Endothelial cell of umbilical vein (primary cell): ENCODE results near the gene DUSP2. TPM values are rescaled to one million over a fixed set of nuclear protein-coding genes. Genes with fewer than 3 reads are reported as not detected.

ENCODE experiments used
- BruUV-seq: library from RNA; stranded (reverse); fragments of 400-500 nt; replicated peaks from 2 replicates; lab custom pipeline; 2021; lab: Mats Ljungman, UMichigan
- CTCF ChIA-PET: fragments of 300-600, 350-600 bp; sonication (Branson Sonifier 250); formaldehyde crosslinking; loops from one replicate; lab custom pipeline; 2021; ENCODE audit warnings: antibody characterized with exemption, inconsistent platforms; lab: Charles Lee
- POLR2A ChIA-PET: fragments of 300-600, 350-600 bp; sonication (Branson Sonifier 250); formaldehyde crosslinking; loops from one replicate; lab custom pipeline; 2021; ENCODE audit warnings: antibody characterized with exemption, inconsistent platforms; lab: Charles Lee
- DNase-seq: peaks from one replicate; pipeline ENCODE4 v3.0.0-alpha.2; 2011; ENCODE audit warnings: low read depth, low spot score
- FAIRE-seq: peaks from 2 replicates; lab custom pipeline; 2011; peaks lifted over from hg19 to GRCh38; lab: Jason Lieb, UNC
- H2AFZ ChIP-seq: 2 replicates; pipeline ENCODE4 v1.6.0; 2012; ENCODE audit warnings: low read depth, low read length, control low read depth, inconsistent platforms
- H3K27ac ChIP-seq: 2 replicates; pipeline ENCODE4 v1.5.1; 2011; ENCODE audit warnings: low read depth, mild to moderate bottlenecking, control low read depth, low read length, moderate library complexity; ENCODE audit not compliant: insufficient read depth
- H3K27me3 ChIP-seq, 2 experiments: 2 replicates each; pipeline versions ENCODE4 v1.6.0 to v1.6.1; 2011; ENCODE audit warnings: low read length in 2 of 2, mixed read lengths in 1 of 2; ENCODE audit not compliant: control insufficient read depth in 2 of 2, insufficient read depth in 2 of 2
- H3K36me3 ChIP-seq, 2 experiments: 2 replicates in 1 of 2; 3 replicates in 1 of 2; pipeline ENCODE4 v1.5.1; 2011; ENCODE audit warnings: low read length in 2 of 2, mild to moderate bottlenecking in 1 of 2, moderate library complexity in 1 of 2; ENCODE audit not compliant: control insufficient read depth in 2 of 2, insufficient read depth in 2 of 2; ENCODE audit errors: extremely low read depth in 1 of 2
- H3K4me1 ChIP-seq: 3 replicates; pipeline ENCODE4 v1.5.1; 2011; ENCODE audit warnings: mild to moderate bottlenecking, low read length; ENCODE audit not compliant: control insufficient read depth, insufficient read depth; ENCODE audit errors: extremely low read depth
- H3K4me2 ChIP-seq: 2 replicates; pipeline ENCODE4 v1.6.1; 2011; ENCODE audit warnings: low read length, control low read depth, mixed read lengths; ENCODE audit not compliant: insufficient read depth
- H3K4me3 ChIP-seq, 3 experiments: fragments of 200-600 bp in 1 of 3; sonication (generic), shearing (Covaris generic) in 1 of 3; replicated peaks in 1 of 3; 2 replicates each; pipeline ENCODE4 v1.5.1; 2011 to 2016; ENCODE audit warnings: control low read depth in 3 of 3, low read length in 3 of 3, mild to moderate bottlenecking in 2 of 3, inconsistent platforms in 1 of 3, low read depth in 1 of 3, moderate library complexity in 1 of 3; ENCODE audit not compliant: insufficient read depth in 1 of 3
- H3K79me2 ChIP-seq: 2 replicates; pipeline ENCODE4 v1.6.0; 2012; ENCODE audit warnings: low read length, inconsistent platforms; ENCODE audit not compliant: control insufficient read depth, insufficient read depth
- H3K9ac ChIP-seq: replicated peaks from 2 replicates; pipeline ENCODE3; 2011; ENCODE audit warnings: low read length, control low read depth; ENCODE audit not compliant: insufficient read depth; ENCODE audit errors: extremely low read depth
- H3K9me1 ChIP-seq: replicated peaks from 3 replicates; pipeline ENCODE4 v1.6.0; 2011; ENCODE audit warnings: mild to moderate bottlenecking, low read length; ENCODE audit not compliant: control insufficient read depth, insufficient read depth; ENCODE audit errors: extremely low read depth
- H3K9me3 ChIP-seq: replicated peaks from 2 replicates; pipeline ENCODE4 v1.5.1; 2012; ENCODE audit warnings: low read length, inconsistent platforms; ENCODE audit not compliant: control insufficient read depth, insufficient read depth
- H4K20me1 ChIP-seq: replicated peaks from 2 replicates; pipeline ENCODE3; 2011; ENCODE audit warnings: mild to moderate bottlenecking, low read length; ENCODE audit not compliant: control insufficient read depth, insufficient read depth; ENCODE audit errors: extremely low read depth
- EZH2 ChIP-seq: IDR thresholded peaks from 2 replicates; pipeline ENCODE4 v1.6.1; 2012; ENCODE audit warnings: borderline replicate concordance, low read depth, mild to moderate bottlenecking, moderate library complexity, low read length, inconsistent platforms; ENCODE audit not compliant: severe bottlenecking
- FOS ChIP-seq: IDR thresholded peaks from 2 replicates; pipeline ENCODE4 v1.6.1; 2011; ENCODE audit warnings: mild to moderate bottlenecking, low read length, moderate library complexity, borderline replicate concordance; ENCODE audit not compliant: insufficient read depth
- GATA2 ChIP-seq: IDR thresholded peaks from 2 replicates; pipeline ENCODE4 v1.7.0; 2011; ENCODE audit warnings: low read depth, mild to moderate bottlenecking, moderate library complexity, mixed read lengths, low read length; ENCODE audit not compliant: insufficient read length, insufficient read depth
- JUN ChIP-seq: IDR thresholded peaks from 2 replicates; pipeline ENCODE4 v1.6.1; 2011; ENCODE audit warnings: borderline replicate concordance, low read depth; ENCODE audit not compliant: insufficient read length, insufficient read depth
- MYC ChIP-seq: IDR thresholded peaks from one replicate; pipeline ENCODE4 v1.6.1; 2011; ENCODE audit warnings: mild to moderate bottlenecking, low read depth, low read length
- POLR2A ChIP-seq: IDR thresholded peaks from 2 replicates; pipeline ENCODE4 v1.6.1; 2012; ENCODE audit warnings: low read depth, mild to moderate bottlenecking, control low read depth, low read length
- POLR2AphosphoS5 ChIP-seq: IDR thresholded peaks from 2 replicates; pipeline ENCODE4 v1.6.1; 2012; ENCODE audit warnings: low read depth, mild to moderate bottlenecking, control low read depth, low read length, moderate library complexity; ENCODE audit not compliant: insufficient read depth
- dilution Hi-C: fragments of 300-500 bp; cut with MboI; formaldehyde crosslinking; loops from one replicate; pipeline ENCODE4 v1.15.0; 2019; ENCODE audit warnings: low sequenced_read_pairs; ENCODE audit not compliant: extremely low pct_ligation_motif_present
- intact Hi-C: fragments of 100-400 bp; cut with micrococcal nuclease; formaldehyde crosslinking; loops from one replicate; pipeline ENCODE4 v1.10.0; 2022
- polyA plus RNA-seq, 4 experiments: library from polyadenylated mRNA; depleted of rRNA in 3 of 4; stranded (reverse) in 3 of 4; unstranded in 1 of 4; fragments of >200 nt; gene quantifications; 2 replicates each; pipeline versions ENCODE4 v1.2.1 to v1.2.3, GENCODE V29; 2011 to 2012; ENCODE audit warnings: missing spikeins in 1 of 4
- total RNA-seq: library from RNA; stranded (reverse); gene quantifications from 2 replicates; pipeline ENCODE4 v1.2.3, GENCODE V29; 2021
- TF ChIP-seq, protein P1 (sequence below), 2 donors: IDR thresholded peaks; 1 replicate in 1 of 2; 2 replicates in 1 of 2; pipeline ENCODE4 v1.5.1; 2011; ENCODE audit warnings: low read length in 2 of 2, mild to moderate bottlenecking in 2 of 2, moderate library complexity in 2 of 2, control low read depth in 1 of 2, inconsistent platforms in 1 of 2, low read depth in 1 of 2; ENCODE audit not compliant: insufficient read depth in 1 of 2; ENCODE audit errors: extremely low read depth in 1 of 2
- TF ChIP-seq, protein P2 (sequence below): IDR thresholded peaks from 2 replicates; pipeline ENCODE4 v1.6.1; 2011; ENCODE audit not compliant: insufficient read depth, insufficient read length

The DUSP2 gene
- total and polyA plus RNA-seq, 2 donors (not counting 3 experiments of a cell fraction or from before 2014, with no cell fraction given), result 0.33 TPM

DNA sequence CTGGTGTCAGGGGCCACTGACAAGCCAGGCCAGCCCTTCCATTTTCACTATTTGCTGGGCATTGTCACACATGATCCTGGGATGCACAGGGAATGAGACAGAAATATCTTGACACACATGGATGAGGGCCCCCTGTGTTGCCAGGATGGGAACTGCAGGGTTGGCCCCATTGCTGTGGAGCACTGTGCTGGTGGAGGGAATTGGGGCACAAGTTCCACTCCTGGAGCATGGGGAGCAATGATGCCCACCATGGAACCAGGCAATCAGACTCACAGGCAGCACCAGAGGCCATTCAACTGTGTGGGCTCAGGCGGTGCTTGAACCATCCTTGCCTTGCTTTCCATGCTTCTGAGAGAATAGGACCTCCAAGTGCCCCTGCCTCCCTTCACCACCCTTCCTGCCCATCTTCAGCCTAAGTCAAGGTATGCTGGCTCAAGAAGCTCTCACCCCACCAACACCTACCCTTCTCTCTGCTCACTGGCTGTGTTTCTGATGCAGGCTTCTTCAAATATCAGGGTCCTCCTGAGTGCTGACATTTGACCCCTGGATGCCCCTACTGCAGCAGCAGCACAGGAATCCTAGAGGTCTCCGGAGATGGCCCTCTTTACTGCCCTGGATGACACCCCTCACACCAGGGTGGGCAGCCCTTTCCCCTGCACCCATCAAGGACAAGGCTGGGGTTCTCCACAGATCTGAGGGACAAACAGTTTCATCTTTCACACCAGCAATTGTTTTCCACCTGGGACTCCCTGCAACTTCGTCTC is 39.9 kb downstream of the DUSP2 start:
- H3K4me2 ChIP-seq, result no peak overlapping the region
- peaks cover 0 to 3% of the 10 kb centered on the region in 2 experiments for H3K27me3 ChIP-seq
- H3K9me3 ChIP-seq, result no peaks in the 10 kb centered on the region
- no peak overlapping the region for H2AFZ ChIP-seq
- no peaks in the 10 kb centered on the region for H4K20me1 ChIP-seq
- H3K9me1 ChIP-seq, result no peaks in the 10 kb centered on the region
- no peak overlapping the region for H3K27ac ChIP-seq
- DNase-seq, result no peak
- POLR2A ChIA-PET, result no interaction called here
- no peak for TF ChIP-seq POLR2AphosphoS5
- no peak for TF ChIP-seq EZH2
- no peak for TF ChIP-seq MYC
- no peak for TF ChIP-seq GATA2
- TF ChIP-seq, protein P1, sequence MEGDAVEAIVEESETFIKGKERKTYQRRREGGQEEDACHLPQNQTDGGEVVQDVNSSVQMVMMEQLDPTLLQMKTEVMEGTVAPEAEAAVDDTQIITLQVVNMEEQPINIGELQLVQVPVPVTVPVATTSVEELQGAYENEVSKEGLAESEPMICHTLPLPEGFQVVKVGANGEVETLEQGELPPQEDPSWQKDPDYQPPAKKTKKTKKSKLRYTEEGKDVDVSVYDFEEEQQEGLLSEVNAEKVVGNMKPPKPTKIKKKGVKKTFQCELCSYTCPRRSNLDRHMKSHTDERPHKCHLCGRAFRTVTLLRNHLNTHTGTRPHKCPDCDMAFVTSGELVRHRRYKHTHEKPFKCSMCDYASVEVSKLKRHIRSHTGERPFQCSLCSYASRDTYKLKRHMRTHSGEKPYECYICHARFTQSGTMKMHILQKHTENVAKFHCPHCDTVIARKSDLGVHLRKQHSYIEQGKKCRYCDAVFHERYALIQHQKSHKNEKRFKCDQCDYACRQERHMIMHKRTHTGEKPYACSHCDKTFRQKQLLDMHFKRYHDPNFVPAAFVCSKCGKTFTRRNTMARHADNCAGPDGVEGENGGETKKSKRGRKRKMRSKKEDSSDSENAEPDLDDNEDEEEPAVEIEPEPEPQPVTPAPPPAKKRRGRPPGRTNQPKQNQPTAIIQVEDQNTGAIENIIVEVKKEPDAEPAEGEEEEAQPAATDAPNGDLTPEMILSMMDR (IDR thresholded peaks at IDR 0.05; ENCODE audit: extremely low read depth in 1 of 2, insufficient read depth in 1 of 2, low read depth in 1 of 2, low read length in 2 of 2), result no peak
- no peak for TF ChIP-seq POLR2A
- no peak for TF ChIP-seq JUN
- TF ChIP-seq, protein P2, sequence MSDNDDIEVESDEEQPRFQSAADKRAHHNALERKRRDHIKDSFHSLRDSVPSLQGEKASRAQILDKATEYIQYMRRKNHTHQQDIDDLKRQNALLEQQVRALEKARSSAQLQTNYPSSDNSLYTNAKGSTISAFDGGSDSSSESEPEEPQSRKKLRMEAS, result no peak
- no peak for TF ChIP-seq FOS
- dilution Hi-C loops (no loop called here), intact Hi-C loops (no loop called here)
- H3K9ac ChIP-seq, result no peak overlapping the region
- H3K4me3 ChIP-seq, result no peak overlapping the region
- no peak for FAIRE-seq
- CTCF ChIA-PET, result no interaction called here
- H3K36me3 ChIP-seq, result no peaks in the 10 kb centered on the region
- H3K4me1 ChIP-seq, result no peaks in the 10 kb centered on the region
- no peaks in the 10 kb centered on the region for H3K79me2 ChIP-seq
- no TSS peak for BruUV-seq
